H1 (cell line): ENCODE results near the gene OR5V1. TPM values are rescaled to one million over a fixed set of nuclear protein-coding genes. Genes with fewer than 3 reads are reported as not detected.

Experiments
- ASH2L ChIP-seq: fragments of 200-600, 300-600 bp; sonication (generic); IDR thresholded peaks from one replicate; pipeline ENCODE4 v1.7.1; 2017; ENCODE audit warnings: low read length
- JUND ChIP-seq: IDR thresholded peaks from 2 replicates; pipeline ENCODE4 v1.6.1; 2011; ENCODE audit warnings: mild to moderate bottlenecking, improper control_type of control experiment, low read length
- RXRA ChIP-seq: IDR thresholded peaks from 2 replicates; pipeline ENCODE4 v1.6.1; 2011; ENCODE audit warnings: low read depth, mild to moderate bottlenecking, low read length, moderate library complexity; ENCODE audit not compliant: insufficient read depth
- polyA plus RNA-seq, 7 experiments: library from polyadenylated mRNA; depleted of rRNA in 3 of 7; stranded (reverse) in 5 of 7; unstranded in 2 of 7; fragments of >200 nt in 5 of 7; fragments of 200-250 nt in 2 of 7; gene quantifications; 1 replicate in 5 of 7; 2 replicates in 1 of 7; 4 replicates in 1 of 7; pipeline versions ENCODE4 v1.2.1 to v1.2.3, GENCODE V29; 2011 to 2013; ENCODE audit warnings: missing spikeins in 2 of 7, mixed read lengths in 2 of 7
- total RNA-seq: library from RNA; stranded (reverse); fragmentation: NEBNext Ultra II Directional; extraction: Animal tissue kit (Norgen Biotek cat#: 25700); gene quantifications from 2 replicates; pipeline ENCODE4 v1.2.1, GENCODE V29; 2021

Gene OR5V1
- total and polyA plus RNA-seq, 2 of the 8 experiments (the other 6 are each of a cell fraction or from before 2014, with no cell fraction given): not detected

- no peak for TF ChIP-seq RXRA
- no peak for TF ChIP-seq ASH2L
- TF ChIP-seq JUND: no peak
Observed at GRCh38 chr6:29332676-29333075, 36.0 kb downstream of the OR5V1 start (continued).
